ENCODE measurements around the gene LHB. TPM values are rescaled to one million over a fixed set of nuclear protein-coding genes. Genes with fewer than 3 reads are reported as not detected.
"Not testable (repeated sequence)": the region's sequence is repeated elsewhere in the genome, so short reads cannot be mapped to it uniquely, and the experiment has no call there.

Gene LHB
- total RNA-seq, 1 experiment from 2014 or later, result not detected

- CTCF ChIA-PET, result no interaction called here
- peak overlapping the region; percentile 60 for H3K4me3 ChIP-seq (ENCODE audit: low read length)
- no peaks in the 10 kb centered on the region for H3F3A ChIP-seq (ENCODE audit: low read length, unreplicated experiment)
- ATAC-seq, result peak; percentile 49
- H3K9me2 ChIP-seq (replicated peaks; ENCODE audit: low read length), result no peaks in the 10 kb centered on the region
- no peaks in the 10 kb centered on the region for H3K36me3 ChIP-seq (ENCODE audit: low read depth, low read length)
- H3K4me2 ChIP-seq (ENCODE audit: low read length), result peak overlapping the region; percentile 77
- no TSS peak for BruUV-seq (replicated peaks)
- no peaks in the 10 kb centered on the region for H3K27me3 ChIP-seq (ENCODE audit: low read length)
- no peaks in the 10 kb centered on the region for H3K79me2 ChIP-seq (ENCODE audit: low read length)
- peak; percentile 55 for DNase-seq
- peak overlapping the region; percentile 30; the same call in 1 of the 2 replicates for H2AFZ ChIP-seq (ENCODE audit: low read length)
- H3K27ac ChIP-seq (ENCODE audit: low read length), result no peak overlapping the region
- no peaks in the 10 kb centered on the region for H4K20me1 ChIP-seq (ENCODE audit: low read length)
- H3K9me3 ChIP-seq (ENCODE audit: low read length), result no peaks in the 10 kb centered on the region
- intact Hi-C loops (cut with micrococcal nuclease), result no loop called here
- H3K9ac ChIP-seq (ENCODE audit: low read length), result no peak overlapping the region
- peaks cover 10% of the 10 kb centered on the region; the same call in 1 of the 2 replicates for H3K4me1 ChIP-seq (ENCODE audit: insufficient read depth, low read length)
- POLR2A ChIA-PET (ENCODE audit: unreplicated experiment), result interaction anchor here (0.5 kb wide), 1 partner anchor 10 kb away, joined by 3 read pairs; no protein-coding TSS in a partner anchor
- TF ChIP-seq EZH2 (IDR thresholded peaks at IDR 0.05; ENCODE audit: low read length, unreplicated experiment), result no peak
- no peak for TF ChIP-seq EZH2phosphoT487 (IDR thresholded peaks at IDR 0.05; ENCODE audit: borderline replicate concordance, low read length)
- TF ChIP-seq CTCF (conservative IDR thresholded peaks at IDR 0.05; ENCODE audit: low read depth, low read length), result peak; percentile 30; the same call in 1 of the 2 replicates
These were observed 2.5 kb upstream of the LHB start for GRCh38 chr19:49019242-49019932.

- H3K9me3 ChIP-seq (ENCODE audit: low read length); H3K9me2 ChIP-seq (replicated peaks; ENCODE audit: low read length); H4K20me1 ChIP-seq (ENCODE audit: low read length); H3K36me3 ChIP-seq (ENCODE audit: low read depth, low read length); intact Hi-C loops (cut with micrococcal nuclease); H3K79me2 ChIP-seq (ENCODE audit: low read length); H3K27me3 ChIP-seq (ENCODE audit: low read length); H3K27ac ChIP-seq (ENCODE audit: low read length); H3F3A ChIP-seq (ENCODE audit: low read length, unreplicated experiment): not testable (repeated sequence)
- Histone ChIP-seq H3K4me1 (ENCODE audit: insufficient read depth, low read length) (peaks cover 10% of the 10 kb centered on the region; the same call in 1 of the 2 replicates), H3K4me3 (ENCODE audit: low read length) (peak overlapping the region; percentile 60), H3K4me2 (ENCODE audit: low read length) (peak overlapping the region; percentile 77), H2AFZ (ENCODE audit: low read length) (peak overlapping the region; percentile 46; the same call in 1 of the 2 replicates), H3K9ac (ENCODE audit: low read length) (peak overlapping the region; percentile 35)
- ChIA-PET POLR2A (ENCODE audit: unreplicated experiment) (interaction anchor here (0.5 to 0.6 kb wide), 3 partner anchors 10 to 106 kb away, joined by 3 read pairs; no protein-coding TSS in a partner anchor), CTCF (interaction anchor here (1.1 kb wide), 1 partner anchor 79 kb away, joined by 4 read pairs; no protein-coding TSS in a partner anchor)
- ATAC-seq (peak; percentile 29; the same call in 1 of the 2 replicates), DNase-seq (peak; percentile 8)
- BruUV-seq (replicated peaks), result TSS peak; percentile 42
These were observed 1.7 kb upstream of the LHB start for GRCh38 chr19:49018388-49019241.

- DNase-seq, result peak; percentile 59
- Histone ChIP-seq H3K27me3 (ENCODE audit: low read length) (no peaks in the 10 kb centered on the region), H3K4me1 (ENCODE audit: insufficient read depth, low read length) (peaks cover 10% of the 10 kb centered on the region; the same call in 1 of the 2 replicates), H3K27ac (ENCODE audit: low read length) (no peak overlapping the region), H3K79me2 (ENCODE audit: low read length) (no peaks in the 10 kb centered on the region), H4K20me1 (ENCODE audit: low read length) (no peaks in the 10 kb centered on the region), H3F3A (ENCODE audit: low read length, unreplicated experiment) (no peaks in the 10 kb centered on the region), H3K36me3 (ENCODE audit: low read depth, low read length) (no peaks in the 10 kb centered on the region), H3K9ac (ENCODE audit: low read length) (peak overlapping the region; percentile 35), H2AFZ (ENCODE audit: low read length) (peak overlapping the region; percentile 46), H3K4me2 (ENCODE audit: low read length) (peak overlapping the region; percentile 77), H3K9me3 (ENCODE audit: low read length) (no peaks in the 10 kb centered on the region), H3K9me2 (replicated peaks; ENCODE audit: low read length) (no peaks in the 10 kb centered on the region), H3K4me3 (ENCODE audit: low read length) (peak overlapping the region; percentile 60)
- TF ChIP-seq EZH2 (IDR thresholded peaks at IDR 0.05; ENCODE audit: low read length, unreplicated experiment) (no peak), CTCF (conservative IDR thresholded peaks at IDR 0.05; ENCODE audit: low read depth, low read length) (0 out of 2 replicates have a peak, but pooled peaks have one; percentile 27), EZH2phosphoT487 (IDR thresholded peaks at IDR 0.05; ENCODE audit: borderline replicate concordance, low read length) (no peak)
- POLR2A ChIA-PET (ENCODE audit: unreplicated experiment), result interaction anchor here (0.5 to 0.6 kb wide), 3 partner anchors 25 to 107 kb away, joined by 3 to 7 read pairs (median 3); no protein-coding TSS in a partner anchor
- intact Hi-C loops (cut with micrococcal nuclease), result no loop called here
- CTCF ChIA-PET, result interaction anchor here (0.5 to 1.1 kb wide), 4 partner anchors 24 to 146 kb away, joined by 3 to 9 read pairs (median 4); partner anchors contain the start of genes GYS1 and RUVBL2
- BruUV-seq (replicated peaks), result no TSS peak
- ATAC-seq, result peak; percentile 74
These were observed 918 bp upstream of the LHB start for GRCh38 chr19:49017666-49018351.

Measured in PC-3 (cell line).